GM19099 (cell line): Measurements from ENCODE around the gene GASK1A.

ENCODE experiments used
- POLR2A ChIP-seq: IDR thresholded peaks from 3 replicates; pipeline ENCODE4 v1.6.1; 2011; ENCODE audit warnings: low read depth; ENCODE audit not compliant: insufficient read length; ENCODE audit errors: extremely low read depth

GASK1A gene

DNA sequence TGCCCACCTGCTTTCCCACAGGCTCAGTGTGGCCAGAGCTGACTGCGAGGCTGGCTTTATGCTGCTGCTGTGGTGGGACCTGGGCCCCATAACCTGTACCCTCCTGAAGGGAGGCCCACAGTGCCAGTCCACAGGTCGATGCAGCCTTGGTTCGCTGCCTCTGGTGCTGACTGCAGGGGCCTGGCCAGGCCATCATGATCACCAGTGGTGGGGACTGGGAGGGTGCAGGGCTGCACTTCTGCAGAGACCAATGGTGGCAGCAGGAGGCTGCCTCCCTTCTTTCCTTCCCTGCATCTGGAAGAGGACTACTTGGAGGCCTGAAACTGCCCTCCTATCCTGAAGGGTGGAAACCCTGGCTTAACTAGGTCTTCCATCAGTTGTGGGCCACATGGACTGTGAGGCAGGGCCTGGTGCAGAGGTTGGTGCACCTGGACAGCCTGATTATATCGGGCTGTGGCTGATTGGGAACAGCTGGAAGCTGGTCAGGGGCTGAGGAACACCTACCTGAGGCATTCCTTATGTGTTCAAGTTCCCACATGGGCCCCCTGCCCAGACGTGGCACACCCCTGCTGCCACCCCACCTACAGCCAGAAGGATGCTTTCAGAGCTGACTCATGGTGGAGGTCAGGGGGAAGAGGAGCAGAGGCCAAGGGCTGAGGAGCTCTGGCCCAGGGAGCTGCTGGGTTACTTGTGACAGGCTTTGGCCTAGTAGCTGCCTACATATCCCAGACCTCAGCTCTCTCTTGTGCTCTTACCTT, 97.0 kb downstream of the GASK1A start:
- TF ChIP-seq POLR2A: no peak

DNA sequence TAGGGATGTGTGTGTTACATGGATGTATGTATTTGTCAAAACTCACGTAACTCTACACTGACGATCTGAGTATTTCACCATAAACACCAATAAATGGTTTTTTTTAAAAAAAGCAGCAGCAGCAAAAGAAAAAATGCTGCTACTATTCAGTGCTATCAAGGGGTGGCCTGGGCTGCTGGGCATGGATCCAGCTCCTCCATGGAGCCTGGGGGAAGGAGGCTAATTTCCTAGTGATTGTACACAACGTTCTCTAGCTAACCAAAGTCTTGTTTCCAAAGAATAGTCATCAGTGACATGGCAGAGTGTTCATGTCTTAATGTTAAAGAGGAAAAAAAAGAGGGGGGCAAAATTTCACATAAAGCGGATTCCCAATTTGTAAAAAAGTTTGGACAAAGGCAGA, 97.7 kb downstream of the GASK1A start:
- TF ChIP-seq POLR2A: no peak

DNA sequence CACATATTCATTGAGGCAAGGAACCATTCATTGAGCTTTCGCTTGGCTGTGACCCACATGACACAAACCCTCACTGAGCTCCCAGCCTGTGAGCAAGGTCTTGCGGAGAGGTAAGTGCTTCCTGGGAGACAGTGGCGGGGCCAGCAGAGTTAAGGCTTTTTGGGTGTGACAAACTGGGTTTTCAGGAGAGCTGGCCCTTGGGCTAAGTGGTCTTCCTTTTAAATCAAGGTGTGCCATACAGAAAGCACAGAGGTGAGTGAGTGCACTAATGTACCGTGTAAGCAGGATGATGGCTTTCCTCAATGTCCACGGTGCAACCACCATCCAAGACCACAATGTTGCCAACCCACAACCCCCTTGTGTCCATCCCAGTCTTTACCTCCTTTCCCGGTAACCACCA, 98.2 kb downstream of the GASK1A start:
- TF ChIP-seq POLR2A: no peak

- TF ChIP-seq POLR2A: no peak
Observed at GRCh38 chr3:43077707-43078106, 98.6 kb downstream of the GASK1A start.

- TF ChIP-seq POLR2A: no peak
Observed at GRCh38 chr3:43079536-43080332, 100.6 kb downstream of the GASK1A start.

DNA sequence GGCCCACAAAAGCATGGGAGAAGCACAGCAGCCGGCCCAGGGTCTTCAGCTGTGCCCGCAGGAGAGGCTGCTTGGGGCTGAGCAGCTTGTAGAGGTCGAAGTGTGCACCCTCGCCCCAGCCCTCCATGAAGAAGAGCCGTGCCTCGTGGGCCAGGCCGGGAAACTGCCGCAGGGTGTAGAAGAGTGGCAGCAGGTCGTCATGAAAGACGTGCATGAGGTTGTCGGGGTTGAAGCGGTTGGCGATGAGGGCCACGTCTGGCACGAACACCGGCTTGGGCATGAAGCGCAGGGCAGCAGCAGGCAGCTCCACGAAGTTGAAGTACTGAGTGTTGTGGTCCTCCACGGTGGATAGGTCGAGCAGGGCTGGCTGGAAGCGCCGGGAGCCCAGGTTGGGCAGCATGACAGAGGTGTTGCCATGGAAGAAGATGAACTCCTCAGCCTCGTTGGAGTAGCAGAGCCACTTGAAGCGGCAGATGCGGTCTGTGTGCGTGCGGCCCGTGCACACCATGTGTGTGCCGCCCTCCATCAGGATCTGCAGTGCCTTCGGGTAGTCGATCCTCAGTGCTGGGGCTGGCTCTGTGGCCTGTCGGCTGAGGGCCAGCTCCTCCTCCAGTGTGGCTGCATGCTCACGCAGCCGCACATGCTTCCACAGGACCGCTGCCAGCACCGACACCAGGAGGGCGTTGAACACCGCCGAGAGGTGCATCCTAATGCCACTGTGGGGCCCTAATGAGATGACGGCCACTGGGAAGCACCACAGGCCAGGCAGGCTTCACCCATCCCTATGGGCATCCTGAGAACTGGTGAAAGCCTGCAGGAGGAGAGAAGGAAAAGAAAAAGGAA, 101.8 kb downstream of the GASK1A start:
- no peak for TF ChIP-seq POLR2A

- TF ChIP-seq POLR2A: no peak
Observed at GRCh38 chr3:43081796-43082195, 102.7 kb downstream of the GASK1A start.

GRCh38 chr3:43082457-43082856, 103.3 kb downstream of the GASK1A start:
- no peak for TF ChIP-seq POLR2A

DNA sequence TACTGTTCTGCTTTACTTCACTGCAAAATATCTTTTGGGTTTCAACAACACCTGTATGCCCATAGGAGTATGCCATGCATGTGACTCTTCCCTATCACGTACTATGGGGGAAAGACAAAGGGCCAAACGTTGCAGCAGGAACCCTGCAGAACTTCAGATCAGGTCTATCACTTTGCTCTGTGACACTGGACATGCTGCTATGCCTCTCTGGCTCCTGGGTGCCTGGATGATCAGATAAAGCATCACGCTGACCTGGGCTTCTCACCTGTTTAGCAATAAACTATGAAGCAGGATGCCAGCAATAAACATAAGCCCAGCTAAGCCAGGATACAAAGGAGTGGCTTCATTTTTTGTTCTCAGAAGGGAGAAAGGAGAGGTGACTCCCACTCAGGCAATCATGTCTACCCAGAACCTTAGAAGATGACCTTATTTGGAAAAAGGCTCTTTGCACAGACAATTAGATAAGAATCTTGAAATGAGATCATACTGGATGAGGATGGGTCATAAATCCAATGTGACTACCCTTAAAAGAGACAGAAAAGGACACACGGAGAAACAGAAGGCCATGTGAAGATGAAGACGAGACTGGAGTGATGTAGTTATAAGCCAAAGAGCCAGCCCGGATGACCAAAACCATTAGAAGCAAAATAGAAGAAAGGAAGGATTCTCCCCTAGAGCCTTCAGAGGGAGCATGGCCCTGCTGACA, 107.5 kb downstream of the GASK1A start:
- no peak for TF ChIP-seq POLR2A

DNA sequence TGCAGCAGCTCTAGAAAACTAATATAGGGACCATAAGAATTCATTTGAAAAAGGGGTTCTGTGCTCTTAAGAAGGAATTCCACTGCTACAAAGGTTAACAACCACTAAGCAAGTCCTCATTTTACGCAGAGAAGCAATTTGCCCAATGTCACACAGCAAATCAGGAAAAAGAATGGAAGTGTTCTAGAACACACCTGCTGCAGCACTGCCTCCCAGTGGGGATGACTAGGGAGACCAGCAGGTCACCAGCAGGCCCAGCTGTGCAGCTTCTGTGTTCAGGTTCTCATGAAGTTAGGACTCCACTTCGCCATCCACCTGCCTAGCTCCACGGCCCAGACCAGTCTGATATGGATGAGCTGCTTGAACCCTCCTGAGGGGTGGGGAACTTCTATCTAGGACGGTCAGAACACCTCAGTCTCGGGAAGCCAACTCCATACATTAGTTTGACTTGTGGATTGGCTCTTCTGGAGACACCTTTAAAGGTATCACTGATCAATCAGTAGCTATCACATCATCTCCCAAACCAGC, 108.2 kb downstream of the GASK1A start:
- TF ChIP-seq POLR2A: no peak

DNA sequence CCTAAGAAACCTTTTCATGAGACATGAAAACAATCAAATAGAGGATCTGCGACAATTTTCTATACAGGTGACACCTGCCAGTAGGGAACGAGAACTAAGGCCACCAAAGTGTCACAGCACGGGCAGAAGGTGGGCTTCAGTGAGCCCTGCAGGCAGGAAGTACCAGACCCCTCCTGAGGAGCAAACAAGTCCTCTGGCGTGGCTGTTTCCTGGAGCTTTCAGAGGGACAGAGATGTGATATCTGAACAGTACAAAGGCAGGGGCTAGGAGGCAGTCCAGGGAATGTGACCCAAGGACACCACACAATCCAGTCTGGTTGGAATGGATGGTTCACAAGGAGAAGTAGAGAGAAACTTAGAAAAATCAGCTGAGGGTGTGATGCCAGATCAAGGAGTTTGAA, 110.0 kb downstream of the GASK1A start:
- TF ChIP-seq POLR2A: no peak

GRCh38 chr3:43090238-43090637, 111.1 kb downstream of the GASK1A start:
- no peak for TF ChIP-seq POLR2A

DNA sequence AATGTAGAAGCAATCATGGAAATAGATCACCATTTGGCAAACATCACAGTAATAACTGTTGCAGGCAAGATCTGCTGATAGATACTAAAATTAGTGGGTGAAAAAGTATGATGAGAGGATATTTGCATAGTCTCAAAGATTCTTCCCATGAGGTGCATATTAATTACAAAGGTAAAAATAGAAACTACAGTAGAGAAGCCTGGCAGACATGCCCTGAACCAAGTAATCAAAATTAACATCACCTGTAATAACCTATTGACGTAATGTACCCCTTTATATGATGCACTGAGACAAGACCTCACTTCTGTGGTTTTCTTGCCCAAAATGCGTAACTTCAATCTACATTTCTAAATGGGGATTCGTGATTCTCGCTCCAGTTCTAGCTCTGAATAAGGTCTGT, 112.4 kb downstream of the GASK1A start:
- TF ChIP-seq POLR2A: no peak

DNA sequence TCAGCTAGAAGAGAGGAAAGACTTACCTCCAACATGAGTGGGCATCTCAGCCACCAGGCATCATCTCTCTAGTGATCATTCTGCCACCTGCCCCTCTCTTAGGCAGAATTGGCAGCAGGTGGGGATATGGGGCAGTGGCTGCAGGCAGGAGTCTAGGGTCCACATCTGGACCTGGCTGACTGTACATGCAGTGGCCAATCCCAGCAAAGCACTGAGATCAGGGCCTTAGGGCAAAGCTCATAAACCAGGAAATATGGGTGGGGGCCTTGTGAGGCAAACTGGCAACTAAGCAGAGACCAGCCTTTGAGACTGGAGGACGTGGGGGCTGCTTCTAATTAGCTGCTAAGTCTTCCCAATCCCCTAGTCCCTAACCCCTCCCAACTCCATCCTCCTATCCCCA, 113.9 kb downstream of the GASK1A start:
- no peak for TF ChIP-seq POLR2A

DNA sequence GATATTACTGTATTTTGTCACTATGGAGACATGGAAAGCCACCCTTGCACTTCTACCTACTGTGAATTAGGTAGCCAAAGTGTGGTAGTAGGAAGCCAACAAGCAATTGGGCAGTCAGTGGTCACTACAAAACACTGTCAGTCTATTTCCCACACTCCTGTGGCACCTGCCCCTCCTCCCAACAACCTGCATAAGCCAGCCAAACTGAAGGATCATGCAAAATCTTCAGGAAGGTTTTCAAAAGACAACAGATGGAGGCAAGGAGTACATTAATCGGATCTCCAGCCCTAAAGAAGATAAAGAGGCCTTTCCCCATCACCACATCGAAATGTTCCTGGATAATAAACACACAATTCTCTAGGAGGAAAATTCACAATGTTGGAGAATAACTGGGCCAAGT, 114.9 kb downstream of the GASK1A start:
- TF ChIP-seq POLR2A: no peak

DNA sequence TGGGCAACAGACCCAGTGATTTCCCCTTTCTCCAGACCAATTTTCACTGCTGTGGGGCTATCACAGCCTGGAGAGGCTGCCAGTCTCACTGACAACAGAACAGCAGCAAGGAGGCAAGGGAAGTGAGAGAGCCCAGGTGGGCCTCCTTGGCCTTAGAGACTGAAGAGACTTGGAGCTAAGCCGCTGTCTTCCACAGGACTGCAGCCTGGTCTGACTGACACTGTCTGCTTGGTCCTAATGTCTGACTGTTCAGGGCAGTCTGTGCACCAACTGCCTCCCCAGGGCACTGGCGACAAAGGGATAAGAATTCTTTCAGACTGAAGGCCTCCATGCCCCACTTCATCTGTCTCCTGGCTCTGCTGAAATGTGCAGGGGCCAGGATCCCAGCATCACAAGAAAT, 115.3 kb downstream of the GASK1A start:
- no peak for TF ChIP-seq POLR2A
